WI38 (cell line): ENCODE data around the gene ZNF775.

ENCODE experiments used
- H3K4me3 ChIP-seq: 2 replicates; pipeline ENCODE4 v1.5.1; 2011; ENCODE audit warnings: low read depth, mild to moderate bottlenecking, control low read depth, low read length
- CTCF ChIP-seq: IDR thresholded peaks from 2 replicates; pipeline ENCODE4 v1.5.1; 2012; ENCODE audit warnings: low read depth, mild to moderate bottlenecking, control low read depth, low read length

Gene ZNF775

GRCh38 chr7:150431839-150432658, 52.9 kb downstream of the ZNF775 start:
- TF ChIP-seq CTCF, result no peak
- H3K4me3 ChIP-seq, result no peak overlapping the region

GRCh38 chr7:150432915-150433892, 54.1 kb downstream of the ZNF775 start:
- TF ChIP-seq CTCF, result no peak
- no peak overlapping the region for H3K4me3 ChIP-seq

- TF ChIP-seq CTCF, result no peak
- H3K4me3 ChIP-seq, result no peak overlapping the region
Measured at GRCh38 chr7:150434240-150434639, 55.1 kb downstream of the ZNF775 start.

GRCh38 chr7:150435047-150435389, 55.9 kb downstream of the ZNF775 start:
- no peak overlapping the region for H3K4me3 ChIP-seq
- TF ChIP-seq CTCF, result no peak

- no peak for TF ChIP-seq CTCF
- H3K4me3 ChIP-seq, result no peak overlapping the region
Measured at GRCh38 chr7:150435390-150436073, 56.4 kb downstream of the ZNF775 start.

- H3K4me3 ChIP-seq, result no peak overlapping the region
- no peak for TF ChIP-seq CTCF
Measured at GRCh38 chr7:150439967-150440366, 60.8 kb downstream of the ZNF775 start.
